Measurements from ENCODE around the gene MATCAP1. TPM values are rescaled to one million over a fixed set of nuclear protein-coding genes. Genes with fewer than 3 reads are reported as not detected.

The MATCAP1 gene
- total and polyA plus RNA-seq, 10 of the 15 experiments (the other 5 are each of a cell fraction or from before 2014, with no cell fraction given): 2.8 to 25.8 (median 8.6) TPM

GRCh38 chr16:67128417-67128816 is 55.3 kb downstream of the MATCAP1 start:
- ChIA-PET CTCF (interaction anchor here (0.6 to 1.9 kb wide), 5 partner anchors 13 to 110 kb away, joined by 3 to 5 read pairs (median 3); no protein-coding TSS in a partner anchor), RAD21 (ENCODE audit: unreplicated experiment) (interaction anchor here (1.1 kb wide), 1 partner anchor 109 kb away, joined by 3 read pairs; no protein-coding TSS in a partner anchor), POLR2A (interaction anchor here (0.5 kb wide), 1 partner anchor 100 kb away, joined by 4 read pairs; no protein-coding TSS in a partner anchor), SMC1A (ENCODE audit: uncharacterized antibody, unreplicated experiment) (interaction anchor here (1.6 kb wide), 1 partner anchor 10 kb away, joined by 5 read pairs; no protein-coding TSS in a partner anchor)
- H4K20me1 ChIP-seq (ENCODE audit: control insufficient read depth, insufficient read depth): no peaks in the 10 kb centered on the region
- no peaks in the 10 kb centered on the region for H3K27me3 ChIP-seq (replicated peaks in 1 of 2; ENCODE audit: control insufficient read depth in 2 of 2, insufficient read depth in 2 of 2, low read length in 1 of 2)
- H3K9me3 ChIP-seq (replicated peaks; ENCODE audit: control insufficient read depth, insufficient read depth, low read length): no peaks in the 10 kb centered on the region
- no peaks in the 10 kb centered on the region for H3K4me1 ChIP-seq (ENCODE audit: control insufficient read depth, insufficient read depth, low read length)
- FAIRE-seq: no peak
- peaks cover 6 to 10% of the 10 kb centered on the region in 2 experiments for H3K36me3 ChIP-seq (ENCODE audit: control insufficient read depth in 2 of 2, insufficient read depth in 2 of 2, low read length in 1 of 2)
- no TSS peak for BruUV-seq (replicated peaks)
- no peak for TF ChIP-seq RCOR1 (conservative IDR thresholded peaks at IDR 0.05; ENCODE audit: low read depth, low read length)
- TF ChIP-seq LARP7 (IDR thresholded peaks at IDR 0.05): no peak
- no peak for TF ChIP-seq CBX5 (IDR thresholded peaks at IDR 0.05; ENCODE audit: low read depth)
- TF ChIP-seq SIN3A (IDR thresholded peaks at IDR 0.05; ENCODE audit: low read depth, low read length): no peak
- TF ChIP-seq CHD2 (IDR thresholded peaks at IDR 0.05; ENCODE audit: borderline replicate concordance, low read depth, low read length): no peak
- TF ChIP-seq POLR2AphosphoS2 (IDR thresholded peaks at IDR 0.05; ENCODE audit: low read depth, low read length): no peak
- TF ChIP-seq ZNF384 (IDR thresholded peaks at IDR 0.05; ENCODE audit: borderline replicate concordance, low read depth, low read length): no peak
- TF ChIP-seq POLR2AphosphoS5 (IDR thresholded peaks at IDR 0.05; ENCODE audit: low read length): no peak
- no peak for TF ChIP-seq FOXK2 (IDR thresholded peaks at IDR 0.05)
- TF ChIP-seq RUNX3 (IDR thresholded peaks at IDR 0.05; ENCODE audit: low read length): no peak
- TF ChIP-seq, protein P1, sequence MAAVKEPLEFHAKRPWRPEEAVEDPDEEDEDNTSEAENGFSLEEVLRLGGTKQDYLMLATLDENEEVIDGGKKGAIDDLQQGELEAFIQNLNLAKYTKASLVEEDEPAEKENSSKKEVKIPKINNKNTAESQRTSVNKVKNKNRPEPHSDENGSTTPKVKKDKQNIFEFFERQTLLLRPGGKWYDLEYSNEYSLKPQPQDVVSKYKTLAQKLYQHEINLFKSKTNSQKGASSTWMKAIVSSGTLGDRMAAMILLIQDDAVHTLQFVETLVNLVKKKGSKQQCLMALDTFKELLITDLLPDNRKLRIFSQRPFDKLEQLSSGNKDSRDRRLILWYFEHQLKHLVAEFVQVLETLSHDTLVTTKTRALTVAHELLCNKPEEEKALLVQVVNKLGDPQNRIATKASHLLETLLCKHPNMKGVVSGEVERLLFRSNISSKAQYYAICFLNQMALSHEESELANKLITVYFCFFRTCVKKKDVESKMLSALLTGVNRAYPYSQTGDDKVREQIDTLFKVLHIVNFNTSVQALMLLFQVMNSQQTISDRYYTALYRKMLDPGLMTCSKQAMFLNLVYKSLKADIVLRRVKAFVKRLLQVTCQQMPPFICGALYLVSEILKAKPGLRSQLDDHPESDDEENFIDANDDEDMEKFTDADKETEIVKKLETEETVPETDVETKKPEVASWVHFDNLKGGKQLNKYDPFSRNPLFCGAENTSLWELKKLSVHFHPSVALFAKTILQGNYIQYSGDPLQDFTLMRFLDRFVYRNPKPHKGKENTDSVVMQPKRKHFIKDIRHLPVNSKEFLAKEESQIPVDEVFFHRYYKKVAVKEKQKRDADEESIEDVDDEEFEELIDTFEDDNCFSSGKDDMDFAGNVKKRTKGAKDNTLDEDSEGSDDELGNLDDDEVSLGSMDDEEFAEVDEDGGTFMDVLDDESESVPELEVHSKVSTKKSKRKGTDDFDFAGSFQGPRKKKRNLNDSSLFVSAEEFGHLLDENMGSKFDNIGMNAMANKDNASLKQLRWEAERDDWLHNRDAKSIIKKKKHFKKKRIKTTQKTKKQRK (IDR thresholded peaks at IDR 0.05; ENCODE audit: low read depth, low read length): no peak
- no peak for TF ChIP-seq NFIC (IDR thresholded peaks at IDR 0.05; ENCODE audit: low read depth, low read length)
- H3K4me3 ChIP-seq: no peak overlapping the region
- H3K4me2 ChIP-seq (ENCODE audit: control insufficient read depth, insufficient read depth): no peak overlapping the region
- DNase-seq (ENCODE audit: low read depth, low spot score): no peak
- H2AFZ ChIP-seq (ENCODE audit: control insufficient read depth, low read depth, low read length): no peak overlapping the region
- H3K79me2 ChIP-seq (ENCODE audit: control insufficient read depth, insufficient read depth, low read length): no peaks in the 10 kb centered on the region
- in situ Hi-C loops (cut with MboI): no loop called here
- intact Hi-C loops (cut with micrococcal nuclease; ENCODE audit: unreplicated experiment): no loop called here
- H3K27ac ChIP-seq (ENCODE audit: control insufficient read depth, insufficient read depth): no peak overlapping the region
- H3K9ac ChIP-seq (ENCODE audit: control insufficient read depth, insufficient read depth, low read length): no peak overlapping the region
- no peak for ATAC-seq

MicroRNA genes within 50 kb of the gene (microRNA counts, 767-probe panel; counts per million panel counts)
- 55.3 counts per million for microRNA hsa-miR-328

Small RNA genes lying within 50 kb of the gene (microRNA-seq; reads per million reads assigned to microRNA genes)
- 29.4 reads per million, percentile 62 among the genes with 10 or more reads in this experiment for gene MIR328

Small RNA genes lying within 50 kb of the gene (small RNA-seq; reads per million reads assigned to genes)
- 7.3 reads per million, percentile 93 among the genes with 10 or more reads in this experiment for gene MIR328

Other genes starting within 250 kb of the MATCAP1 start
Only the 7 nearest of the 23 such genes appear.
- 20.8 and 21.0 TPM in 2 replicates for gene TRADD, start 24.1 kb downstream of the MATCAP1 start, total RNA-seq (2014; rRNA removed)
- 5.3 and 5.6 TPM in 2 replicates for gene TRADD, start 24.1 kb downstream of the MATCAP1 start, total RNA-seq (2014; rRNA removed; fragmentation: Illumina TruSeq; extraction: Trizol)
- gene TRADD, start 24.1 kb downstream of the MATCAP1 start, total RNA-seq (2021): 20.7 and 22.8 TPM in 2 replicates
- 10.1 and 19.4 TPM in 2 replicates for gene TRADD, start 24.1 kb downstream of the MATCAP1 start, polyA plus RNA-seq (2011; rRNA removed)
- 3.6 and 4.5 TPM in 2 replicates for gene TRADD, start 24.1 kb downstream of the MATCAP1 start, polyA plus RNA-seq (2014; fragmentation: Illumina TruSeq; extraction: Trizol)
- gene TRADD, start 24.1 kb downstream of the MATCAP1 start, polyA plus RNA-seq (2014; fragmentation: Nextera tagmentation; extraction: Ambion mirVana): 1 to 10 TPM; 1.7 to 3.5 TPM
- gene TRADD, start 24.1 kb downstream of the MATCAP1 start, polyA plus RNA-seq (2014; rRNA removed): 23.1 and 23.5 TPM in 2 replicates
- gene TRADD, start 24.1 kb downstream of the MATCAP1 start, polyA plus RNA-seq (2016; fragmentation: Nextera tagmentation; extraction: Ambion mirVana): 10 to 100 TPM; 18.5 to 20.9 TPM
- gene FBXL8, start 24.0 kb downstream of the MATCAP1 start, total RNA-seq (2014; rRNA removed): 7.6 and 8.3 TPM in 2 replicates
- 2.0 and 2.1 TPM in 2 replicates for gene FBXL8, start 24.0 kb downstream of the MATCAP1 start, total RNA-seq (2014; rRNA removed; fragmentation: Illumina TruSeq; extraction: Trizol)
- gene FBXL8, start 24.0 kb downstream of the MATCAP1 start, total RNA-seq (2021): 7.5 and 7.7 TPM in 2 replicates
- 7.6 TPM in 2 replicates for gene FBXL8, start 24.0 kb downstream of the MATCAP1 start, polyA plus RNA-seq (2011; rRNA removed)
- 1.4 and 1.7 TPM in 2 replicates for gene FBXL8, start 24.0 kb downstream of the MATCAP1 start, polyA plus RNA-seq (2014; fragmentation: Illumina TruSeq; extraction: Trizol)
- gene FBXL8, start 24.0 kb downstream of the MATCAP1 start, polyA plus RNA-seq (2014; fragmentation: Nextera tagmentation; extraction: Ambion mirVana): not detected
- gene FBXL8, start 24.0 kb downstream of the MATCAP1 start, polyA plus RNA-seq (2014; rRNA removed): 10.4 and 14.7 TPM in 2 replicates
- 1 to 10 TPM; 5.6 to 6.4 TPM for gene FBXL8, start 24.0 kb downstream of the MATCAP1 start, polyA plus RNA-seq (2016; fragmentation: Nextera tagmentation; extraction: Ambion mirVana)
- 2.6 and 2.9 TPM in 2 replicates for gene HSF4, start 19.2 kb downstream of the MATCAP1 start, total RNA-seq (2014; rRNA removed)
- gene HSF4, start 19.2 kb downstream of the MATCAP1 start, total RNA-seq (2014; rRNA removed; fragmentation: Illumina TruSeq; extraction: Trizol): 1.2 and 1.4 TPM in 2 replicates
- 5.0 and 5.5 TPM in 2 replicates for gene HSF4, start 19.2 kb downstream of the MATCAP1 start, total RNA-seq (2021)
- gene HSF4, start 19.2 kb downstream of the MATCAP1 start, polyA plus RNA-seq (2011; rRNA removed): 6.9 and 9.9 TPM in 2 replicates
- 1.5 and 3.0 TPM in 2 replicates for gene HSF4, start 19.2 kb downstream of the MATCAP1 start, polyA plus RNA-seq (2014; fragmentation: Illumina TruSeq; extraction: Trizol)
- gene HSF4, start 19.2 kb downstream of the MATCAP1 start, polyA plus RNA-seq (2014; fragmentation: Nextera tagmentation; extraction: Ambion mirVana): under 1 TPM in 1 of 2 experiments, not detected in 1; 0.31 TPM
- gene HSF4, start 19.2 kb downstream of the MATCAP1 start, polyA plus RNA-seq (2014; rRNA removed): 7.7 TPM in 2 replicates
- gene HSF4, start 19.2 kb downstream of the MATCAP1 start, polyA plus RNA-seq (2016; fragmentation: Nextera tagmentation; extraction: Ambion mirVana): 1 to 10 TPM in 1 of 2 experiments, under 1 TPM in 1; 0.73 to 1.3 TPM
- 4.3 and 4.5 TPM in 2 replicates for gene NOL3, start 13.4 kb downstream of the MATCAP1 start, total RNA-seq (2014; rRNA removed)
- gene NOL3, start 13.4 kb downstream of the MATCAP1 start, total RNA-seq (2014; rRNA removed; fragmentation: Illumina TruSeq; extraction: Trizol): 1.5 and 2.3 TPM in 2 replicates
- gene NOL3, start 13.4 kb downstream of the MATCAP1 start, total RNA-seq (2021): 5.0 and 5.3 TPM in 2 replicates
- 18.4 and 19.5 TPM in 2 replicates for gene NOL3, start 13.4 kb downstream of the MATCAP1 start, polyA plus RNA-seq (2011; rRNA removed)
- 3.0 and 4.2 TPM in 2 replicates for gene NOL3, start 13.4 kb downstream of the MATCAP1 start, polyA plus RNA-seq (2014; fragmentation: Illumina TruSeq; extraction: Trizol)
- under 1 TPM; 0.31 to 0.44 TPM for gene NOL3, start 13.4 kb downstream of the MATCAP1 start, polyA plus RNA-seq (2014; fragmentation: Nextera tagmentation; extraction: Ambion mirVana)
- 4.8 and 5.8 TPM in 2 replicates for gene NOL3, start 13.4 kb downstream of the MATCAP1 start, polyA plus RNA-seq (2014; rRNA removed)
- 1 to 10 TPM; 1.6 to 2.4 TPM for gene NOL3, start 13.4 kb downstream of the MATCAP1 start, polyA plus RNA-seq (2016; fragmentation: Nextera tagmentation; extraction: Ambion mirVana)
- gene EXOC3L1, start 6.2 kb upstream of the MATCAP1 start, total RNA-seq (2014; rRNA removed): not detected in 2 replicates
- gene EXOC3L1, start 6.2 kb upstream of the MATCAP1 start, total RNA-seq (2014; rRNA removed; fragmentation: Illumina TruSeq; extraction: Trizol): not detected in 2 replicates
- not detected in 2 replicates for gene EXOC3L1, start 6.2 kb upstream of the MATCAP1 start, total RNA-seq (2021)
- not detected in 2 replicates for gene EXOC3L1, start 6.2 kb upstream of the MATCAP1 start, polyA plus RNA-seq (2011; rRNA removed)
- not detected in 2 replicates for gene EXOC3L1, start 6.2 kb upstream of the MATCAP1 start, polyA plus RNA-seq (2014; fragmentation: Illumina TruSeq; extraction: Trizol)
- not detected for gene EXOC3L1, start 6.2 kb upstream of the MATCAP1 start, polyA plus RNA-seq (2014; fragmentation: Nextera tagmentation; extraction: Ambion mirVana)
- gene EXOC3L1, start 6.2 kb upstream of the MATCAP1 start, polyA plus RNA-seq (2014; rRNA removed): 0.03 TPM in 1 of 2 replicates, not detected in the other
- under 1 TPM; 0.07 to 0.42 TPM for gene EXOC3L1, start 6.2 kb upstream of the MATCAP1 start, polyA plus RNA-seq (2016; fragmentation: Nextera tagmentation; extraction: Ambion mirVana)
- gene E2F4, start 8.2 kb upstream of the MATCAP1 start, total RNA-seq (2014; rRNA removed): 105 and 116 TPM in 2 replicates
- 68.2 and 72.6 TPM in 2 replicates for gene E2F4, start 8.2 kb upstream of the MATCAP1 start, total RNA-seq (2014; rRNA removed; fragmentation: Illumina TruSeq; extraction: Trizol)
- gene E2F4, start 8.2 kb upstream of the MATCAP1 start, total RNA-seq (2021): 96.7 and 108 TPM in 2 replicates
- gene E2F4, start 8.2 kb upstream of the MATCAP1 start, polyA plus RNA-seq (2011; rRNA removed): 42.7 and 75.6 TPM in 2 replicates
- 38.3 and 88.0 TPM in 2 replicates for gene E2F4, start 8.2 kb upstream of the MATCAP1 start, polyA plus RNA-seq (2014; fragmentation: Illumina TruSeq; extraction: Trizol)
- 10 to 100 TPM; 11.7 to 16.5 TPM for gene E2F4, start 8.2 kb upstream of the MATCAP1 start, polyA plus RNA-seq (2014; fragmentation: Nextera tagmentation; extraction: Ambion mirVana)
- 132 and 147 TPM in 2 replicates for gene E2F4, start 8.2 kb upstream of the MATCAP1 start, polyA plus RNA-seq (2014; rRNA removed)
- gene E2F4, start 8.2 kb upstream of the MATCAP1 start, polyA plus RNA-seq (2016; fragmentation: Nextera tagmentation; extraction: Ambion mirVana): 100 to 1,000 TPM; 104 to 110 TPM
- gene ELMO3, start 15.2 kb upstream of the MATCAP1 start, total RNA-seq (2014; rRNA removed): 2.9 and 3.3 TPM in 2 replicates
- 0.83 and 0.85 TPM in 2 replicates for gene ELMO3, start 15.2 kb upstream of the MATCAP1 start, total RNA-seq (2014; rRNA removed; fragmentation: Illumina TruSeq; extraction: Trizol)
- gene ELMO3, start 15.2 kb upstream of the MATCAP1 start, total RNA-seq (2021): 4.7 TPM in 2 replicates
- gene ELMO3, start 15.2 kb upstream of the MATCAP1 start, polyA plus RNA-seq (2011; rRNA removed): 1.4 and 2.3 TPM in 2 replicates
- 0.08 and 0.46 TPM in 2 replicates for gene ELMO3, start 15.2 kb upstream of the MATCAP1 start, polyA plus RNA-seq (2014; fragmentation: Illumina TruSeq; extraction: Trizol)
- under 1 TPM in 1 of 2 experiments, not detected in 1; 0.05 TPM for gene ELMO3, start 15.2 kb upstream of the MATCAP1 start, polyA plus RNA-seq (2014; fragmentation: Nextera tagmentation; extraction: Ambion mirVana)
- gene ELMO3, start 15.2 kb upstream of the MATCAP1 start, polyA plus RNA-seq (2014; rRNA removed): 4.2 and 4.6 TPM in 2 replicates
- gene ELMO3, start 15.2 kb upstream of the MATCAP1 start, polyA plus RNA-seq (2016; fragmentation: Nextera tagmentation; extraction: Ambion mirVana): under 1 TPM; 0.64 to 0.96 TPM